H1 (cell line): ENCODE data around the gene CORIN. TPM values are rescaled to one million over a fixed set of nuclear protein-coding genes. Genes with fewer than 3 reads are reported as not detected.

Experiments used
- CTCF ChIA-PET: fragments of 300-600 bp; sonication (Branson Sonifier 250); formaldehyde crosslinking; loops from one replicate; lab custom pipeline; 2021; ENCODE audit not compliant: partially characterized antibody; lab: Charles Lee
- POLR2A ChIA-PET: fragments of 300-600 bp; sonication (Branson Sonifier 250); formaldehyde crosslinking; loops from one replicate; lab custom pipeline; 2021; ENCODE audit warnings: inconsistent platforms; ENCODE audit not compliant: partially characterized antibody; lab: Charles Lee
- DNase-seq, 2 experiments: peaks; one replicate each; pipeline versions ENCODE4 v3.0.0 to v3.0.0-alpha.2; 2010 to 2022; ENCODE audit warnings: low spot score in 2 of 2, low read depth in 1 of 2, mixed read lengths in 1 of 2
- FAIRE-seq: peaks from 2 replicates; lab custom pipeline; 2011; peaks lifted over from hg19 to GRCh38; lab: Jason Lieb, UNC
- H2AFZ ChIP-seq: 2 replicates; pipeline ENCODE4 v1.8.1; 2012; ENCODE audit warnings: low read length, inconsistent platforms
- H2AK5ac ChIP-seq: 2 replicates; pipeline ENCODE4 v1.6.1; 2013; ENCODE audit warnings: low read depth, low read length
- H2BK120ac ChIP-seq: replicated peaks from 2 replicates; pipeline ENCODE3; 2013; ENCODE audit warnings: low read depth, low read length, inconsistent platforms
- H2BK12ac ChIP-seq: 2 replicates; pipeline ENCODE4 v1.6.1; 2013; ENCODE audit warnings: low read depth, low read length
- H2BK15ac ChIP-seq: 2 replicates; pipeline ENCODE4 v1.6.1; 2013; ENCODE audit warnings: low read length
- H2BK20ac ChIP-seq: 2 replicates; pipeline ENCODE4 v1.6.1; 2013; ENCODE audit warnings: low read length
- H2BK5ac ChIP-seq: 2 replicates; pipeline ENCODE4 v1.6.1; 2013; ENCODE audit warnings: low read depth, low read length
- H3K14ac ChIP-seq: 2 replicates; pipeline ENCODE4 v1.6.1; 2013; ENCODE audit warnings: inconsistent platforms; ENCODE audit not compliant: insufficient read length
- H3K18ac ChIP-seq: 2 replicates; pipeline ENCODE4 v1.6.1; 2013; ENCODE audit warnings: low read length; ENCODE audit errors: extremely low read depth
- H3K23ac ChIP-seq: 2 replicates; pipeline ENCODE4 v1.6.1; 2013; ENCODE audit warnings: inconsistent platforms; ENCODE audit not compliant: insufficient read length
- H3K23me2 ChIP-seq: 2 replicates; pipeline ENCODE4 v1.6.1; 2013; ENCODE audit warnings: low read depth, low read length
- H3K27ac ChIP-seq: 2 replicates; pipeline ENCODE4 v1.6.1; 2011; ENCODE audit warnings: low read depth, low read length, inconsistent platforms
- H3K27me3 ChIP-seq, 4 experiments: replicated peaks in 1 of 4; 1 replicate in 1 of 4; 2 replicates in 3 of 4; pipeline versions ENCODE4 v1.6.1 to v1.8.1; 2011 to 2013; ENCODE audit warnings: low read length in 3 of 4, mild to moderate bottlenecking in 3 of 4, inconsistent platforms in 2 of 4, mixed read lengths in 2 of 4, moderate library complexity in 1 of 4; ENCODE audit not compliant: control insufficient read depth in 3 of 4, insufficient read depth in 3 of 4; ENCODE audit errors: extremely low read depth in 1 of 4
- H3K36me3 ChIP-seq, 4 experiments: 2 replicates each; pipeline versions ENCODE4 v1.6.1 to v1.8.1; 2011 to 2013; ENCODE audit warnings: mild to moderate bottlenecking in 4 of 4, low read length in 3 of 4, moderate library complexity in 2 of 4, control low read depth in 1 of 4, inconsistent platforms in 1 of 4; ENCODE audit not compliant: insufficient read depth in 4 of 4, control insufficient read depth in 2 of 4
- H3K4ac ChIP-seq: replicated peaks from 2 replicates; pipeline ENCODE3; 2013; ENCODE audit warnings: low read length, low read depth, mixed read lengths, inconsistent platforms; ENCODE audit not compliant: insufficient read length
- H3K4me1 ChIP-seq, 4 experiments: replicated peaks in 1 of 4; 1 replicate in 1 of 4; 2 replicates in 3 of 4; pipeline versions ENCODE4 v1.6.1 to v1.8.1; 2011 to 2013; ENCODE audit warnings: low read length in 3 of 4, inconsistent platforms in 2 of 4, mixed read lengths in 1 of 4; ENCODE audit not compliant: insufficient read depth in 4 of 4, control insufficient read depth in 3 of 4
- H3K4me2 ChIP-seq, 2 experiments: 2 replicates each; pipeline versions ENCODE4 v1.6.1 to v1.8.1; 2011 to 2013; ENCODE audit warnings: low read depth in 2 of 2, low read length in 2 of 2, control low read depth in 1 of 2, inconsistent platforms in 1 of 2, mild to moderate bottlenecking in 1 of 2; ENCODE audit not compliant: insufficient read depth in 1 of 2
- H3K4me3 ChIP-seq, 4 experiments: fragments of 200-600, 300-600 bp in 1 of 4; sonication (generic), shearing (Covaris generic), sonication (Bioruptor Twin) in 1 of 4; 2 replicates each; pipeline versions ENCODE4 v1.5.1 to v1.8.1; 2011 to 2016; ENCODE audit warnings: low read length in 4 of 4, low read depth in 3 of 4, control low read depth in 2 of 4, inconsistent platforms in 2 of 4, mild to moderate bottlenecking in 2 of 4, mixed read lengths in 1 of 4, moderate library complexity in 1 of 4; ENCODE audit not compliant: insufficient read depth in 2 of 4; ENCODE audit errors: extremely low read depth in 1 of 4
- H3K56ac ChIP-seq: replicated peaks from 2 replicates; pipeline ENCODE3; 2013; ENCODE audit warnings: low read depth, mild to moderate bottlenecking, mixed read lengths, low read length, inconsistent platforms; ENCODE audit not compliant: insufficient read length
- H3K79me1 ChIP-seq: 2 replicates; pipeline ENCODE4 v1.6.1; 2013; ENCODE audit warnings: low read depth, low read length, control low read depth
- H3K79me2 ChIP-seq, 2 experiments: 2 replicates each; pipeline versions ENCODE4 v1.6.1 to v1.8.1; 2012 to 2013; ENCODE audit warnings: low read length in 2 of 2, mild to moderate bottlenecking in 2 of 2, inconsistent platforms in 1 of 2; ENCODE audit not compliant: insufficient read depth in 2 of 2, control insufficient read depth in 1 of 2
- H3K9ac ChIP-seq, 4 experiments: replicated peaks in 1 of 4; 1 replicate in 1 of 4; 2 replicates in 3 of 4; pipeline versions ENCODE4 v1.6.1 to v1.8.1; 2011 to 2013; ENCODE audit warnings: low read depth in 3 of 4, low read length in 3 of 4, control low read depth in 2 of 4, mild to moderate bottlenecking in 2 of 4, moderate library complexity in 2 of 4, inconsistent platforms in 1 of 4; ENCODE audit errors: extremely low read depth in 1 of 4
- H3K9me3 ChIP-seq, 2 experiments: 2 replicates each; pipeline versions ENCODE4 v1.6.1 to v1.8.1; 2012 to 2013; ENCODE audit warnings: mild to moderate bottlenecking in 2 of 2, moderate library complexity in 2 of 2, control low read depth in 1 of 2, inconsistent platforms in 1 of 2, low read depth in 1 of 2, low read length in 1 of 2, mixed read lengths in 1 of 2; ENCODE audit not compliant: insufficient read depth in 2 of 2
- H4K20me1 ChIP-seq, 2 experiments: replicated peaks in 1 of 2; 2 replicates each; pipeline versions ENCODE3 to v1.8.1; 2011 to 2013; ENCODE audit warnings: inconsistent platforms in 2 of 2, low read length in 2 of 2, mild to moderate bottlenecking in 1 of 2; ENCODE audit not compliant: insufficient read depth in 2 of 2, control insufficient read depth in 1 of 2
- H4K5ac ChIP-seq: 2 replicates; pipeline ENCODE4 v1.6.1; 2013; ENCODE audit warnings: low read length, low read depth, mixed read lengths, inconsistent platforms; ENCODE audit not compliant: insufficient read length
- H4K8ac ChIP-seq: 2 replicates; pipeline ENCODE4 v1.8.0; 2013; ENCODE audit warnings: mild to moderate bottlenecking, moderate library complexity, low read length, inconsistent platforms; ENCODE audit not compliant: insufficient read depth; ENCODE audit errors: extremely low read depth
- H4K91ac ChIP-seq: replicated peaks from 2 replicates; pipeline ENCODE3; 2013; ENCODE audit warnings: low read length, mixed read lengths, inconsistent platforms; ENCODE audit not compliant: insufficient read length
- CEBPB ChIP-seq: IDR thresholded peaks from 2 replicates; pipeline ENCODE4 v1.6.1; 2012; ENCODE audit warnings: low read depth, low read length
- CHD1 ChIP-seq: IDR thresholded peaks from 2 replicates; pipeline ENCODE4 v1.6.1; 2012; ENCODE audit warnings: low read depth, low read length, improper control_type of control experiment
- EP300 ChIP-seq, 2 experiments: IDR thresholded peaks; 1 replicate in 1 of 2; 2 replicates in 1 of 2; pipeline ENCODE4 v1.6.1; 2011 to 2012; ENCODE audit warnings: low read depth in 2 of 2, low read length in 2 of 2, mild to moderate bottlenecking in 2 of 2, borderline replicate concordance in 1 of 2, inconsistent platforms in 1 of 2, moderate library complexity in 1 of 2
- GABPA ChIP-seq: IDR thresholded peaks from 2 replicates; pipeline ENCODE4 v1.6.1; 2011; ENCODE audit warnings: mild to moderate bottlenecking, low read length, moderate library complexity, borderline replicate concordance; ENCODE audit not compliant: insufficient read depth
- KDM4A ChIP-seq: IDR thresholded peaks from one replicate; pipeline ENCODE4 v1.7.1; 2012; ENCODE audit warnings: low read depth, mild to moderate bottlenecking, moderate library complexity, low read length, inconsistent platforms; ENCODE audit not compliant: severe bottlenecking
- RAD21 ChIP-seq, 2 experiments: IDR thresholded peaks in 1 of 2; conservative IDR thresholded peaks in 1 of 2; 2 replicates each; pipeline ENCODE4 v1.6.1; 2011; ENCODE audit warnings: low read depth in 2 of 2, low read length in 2 of 2, improper control_type of control experiment in 1 of 2, inconsistent platforms in 1 of 2, mild to moderate bottlenecking in 1 of 2, moderate library complexity in 1 of 2
- ZNF274 ChIP-seq: IDR thresholded peaks from 2 replicates; pipeline ENCODE4 v1.7.0; 2012; ENCODE audit warnings: low read length, borderline replicate concordance; ENCODE audit errors: extremely low read depth
- WGBS, 2 experiments: shearing (Covaris generic) in 1 of 2; methylation state at CpG; one replicate each; pipeline versions ENCODE4 v1.1.6 to v1.1.7; 2013 to 2015; ENCODE audit warnings: low lambda C conversion rate in 2 of 2, mixed read lengths in 2 of 2, inconsistent platforms in 1 of 2, low coverage in 1 of 2, missing lambda C conversion rate in 1 of 2; ENCODE audit not compliant: insufficient replicate concordance in 2 of 2, insufficient coverage in 1 of 2, insufficient read length in 1 of 2; ENCODE audit errors: extremely low coverage in 1 of 2, missing lambda C conversion rate in 1 of 2; 5-methylcytosine and 5-hydroxymethylcytosine counted together
- polyA plus RNA-seq, 7 experiments: library from polyadenylated mRNA; depleted of rRNA in 3 of 7; stranded (reverse) in 5 of 7; unstranded in 2 of 7; fragments of >200 nt in 5 of 7; fragments of 200-250 nt in 2 of 7; gene quantifications; 1 replicate in 5 of 7; 2 replicates in 1 of 7; 4 replicates in 1 of 7; pipeline versions ENCODE4 v1.2.1 to v1.2.3, GENCODE V29; 2011 to 2013; ENCODE audit warnings: missing spikeins in 2 of 7, mixed read lengths in 2 of 7
- total RNA-seq: library from RNA; stranded (reverse); fragmentation: NEBNext Ultra II Directional; extraction: Animal tissue kit (Norgen Biotek cat#: 25700); gene quantifications from 2 replicates; pipeline ENCODE4 v1.2.1, GENCODE V29; 2021
- TF ChIP-seq, protein P1 (sequence below): IDR thresholded peaks from 2 replicates; pipeline ENCODE4 v1.6.1; 2012; ENCODE audit warnings: inconsistent platforms

CORIN gene
- total and polyA plus RNA-seq, 2 of the 8 experiments (the other 6 are each of a cell fraction or from before 2014, with no cell fraction given), result 0.09 to 0.32 TPM

DNA sequence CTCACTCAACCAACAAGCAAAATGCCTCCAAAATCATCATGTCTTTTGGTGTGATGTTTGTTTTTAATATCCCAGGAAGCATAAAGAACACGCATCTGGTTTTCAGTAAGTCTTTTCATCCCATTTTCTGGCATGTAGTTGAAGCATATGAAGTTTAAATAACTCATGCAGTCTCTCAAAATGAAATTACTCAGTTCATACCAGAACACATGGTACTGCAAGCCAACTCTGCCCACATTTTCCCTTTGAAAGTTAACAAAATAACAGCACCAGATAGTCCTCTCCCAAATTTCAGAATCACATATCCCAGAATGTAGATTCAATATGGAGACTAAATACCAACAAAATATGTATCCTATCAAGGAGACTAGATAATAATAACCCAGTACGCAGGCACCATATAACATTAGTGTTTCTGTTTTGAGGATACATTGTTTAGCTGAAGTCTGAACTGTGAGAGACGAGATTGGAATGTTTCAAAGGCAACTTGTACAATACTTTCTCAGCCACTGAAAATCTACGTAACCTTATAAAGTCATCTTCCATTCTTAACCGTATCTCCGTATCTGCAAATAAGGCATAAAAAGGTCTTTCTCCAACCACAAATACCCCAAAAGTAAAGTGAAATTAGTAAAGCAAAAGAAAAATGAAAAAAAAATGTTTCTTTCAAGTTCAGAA, 23.1 kb downstream of the CORIN start:
- no peak for DNase-seq
- H3K56ac ChIP-seq, result no peak overlapping the region
- no peak overlapping the region for H3K9ac ChIP-seq
- H3K79me2 ChIP-seq, result no peaks in the 10 kb centered on the region
- 88% methylated on average over 6 of the region's 6 CpGs; no CpG with 5 or more reads in 1 of the 2 experiments for WGBS, 2 experiments
- FAIRE-seq, result no peak
- H2BK15ac ChIP-seq, result no peak overlapping the region
- H3K18ac ChIP-seq, result no peak overlapping the region
- H3K79me1 ChIP-seq, result no peaks in the 10 kb centered on the region
- H3K23me2 ChIP-seq, result no peaks in the 10 kb centered on the region
- H3K4me3 ChIP-seq, result no peak overlapping the region
- no peak overlapping the region for H3K23ac ChIP-seq
- H3K4me1 ChIP-seq, result peaks cover 0 to 2% (median 0%) of the 10 kb centered on the region in 4 experiments; a peak in 1 of 7 replicates
- ChIA-PET CTCF (interaction anchor here (0.9 to 2.4 kb wide), 3 partner anchors 10 to 22 kb away, joined by 3 to 8 read pairs (median 6); no protein-coding TSS in a partner anchor), POLR2A (no interaction called here)
- no peak overlapping the region for H2BK20ac ChIP-seq
- H3K36me3 ChIP-seq, result no peaks in the 10 kb centered on the region
- H3K4me2 ChIP-seq, result no peak overlapping the region
- no peak overlapping the region for H2BK120ac ChIP-seq
- no peaks in the 10 kb centered on the region for H3K9me3 ChIP-seq
- no peak overlapping the region for H4K5ac ChIP-seq
- H4K91ac ChIP-seq, result no peak overlapping the region
- H3K14ac ChIP-seq, result no peak overlapping the region
- H2BK12ac ChIP-seq, result no peak overlapping the region
- peaks cover 0 to 1% (median 0%) of the 10 kb centered on the region in 4 experiments; a peak in 1 of 7 replicates for H3K27me3 ChIP-seq
- no peak overlapping the region for H4K8ac ChIP-seq
- H4K20me1 ChIP-seq, result no peaks in the 10 kb centered on the region
- H2AK5ac ChIP-seq, result no peak overlapping the region
- no peak overlapping the region for H3K27ac ChIP-seq
- H2BK5ac ChIP-seq, result no peak overlapping the region
- H2AFZ ChIP-seq, result no peak overlapping the region
- H3K4ac ChIP-seq, result no peak overlapping the region
- TF ChIP-seq, protein P1, sequence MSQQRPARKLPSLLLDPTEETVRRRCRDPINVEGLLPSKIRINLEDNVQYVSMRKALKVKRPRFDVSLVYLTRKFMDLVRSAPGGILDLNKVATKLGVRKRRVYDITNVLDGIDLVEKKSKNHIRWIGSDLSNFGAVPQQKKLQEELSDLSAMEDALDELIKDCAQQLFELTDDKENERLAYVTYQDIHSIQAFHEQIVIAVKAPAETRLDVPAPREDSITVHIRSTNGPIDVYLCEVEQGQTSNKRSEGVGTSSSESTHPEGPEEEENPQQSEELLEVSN, result no peak
- TF ChIP-seq KDM4A (no peak), ZNF274 (no peak), CHD1 (no peak), EP300 (IDR thresholded peaks at IDR 0.05; ENCODE audit: borderline replicate concordance in 1 of 2, low read depth in 2 of 2, low read length in 2 of 2) (no peak), RAD21 (IDR thresholded peaks at IDR 0.05 in 1 of 2, conservative IDR thresholded peaks at IDR 0.05 in 1 of 2; ENCODE audit: low read depth in 2 of 2, low read length in 2 of 2) (no peak), GABPA (no peak), CEBPB (no peak)
